Measurements from ENCODE around the gene C19orf18. TPM values are rescaled to one million over a fixed set of nuclear protein-coding genes. Genes with fewer than 3 reads are reported as not detected.

The C19orf18 gene
- total and polyA plus RNA-seq, 12 donors: 0.54 to 20.7 (median 2.2) TPM

GRCh38 chr19:58001895-58002369 is 27.6 kb upstream of the C19orf18 start:
- Histone ChIP-seq H3K27ac (peak overlapping the region; percentile 81 to 98 (median 94)), H3K4me3 (peak overlapping the region; percentile 69 to 100 (median 92)), H3K36me3 (peaks cover 0 to 75% (median 51%) of the 10 kb centered on the region in 9 donors), H3K4me1 (peaks cover 9 to 42% (median 27%) of the 10 kb centered on the region in 9 donors), H3K27me3 (no peaks in the 10 kb centered on the region), H3K9me3 (peaks cover 0 to 81% (median 5%) of the 10 kb centered on the region in 11 donors)
- TF ChIP-seq, protein P1, sequence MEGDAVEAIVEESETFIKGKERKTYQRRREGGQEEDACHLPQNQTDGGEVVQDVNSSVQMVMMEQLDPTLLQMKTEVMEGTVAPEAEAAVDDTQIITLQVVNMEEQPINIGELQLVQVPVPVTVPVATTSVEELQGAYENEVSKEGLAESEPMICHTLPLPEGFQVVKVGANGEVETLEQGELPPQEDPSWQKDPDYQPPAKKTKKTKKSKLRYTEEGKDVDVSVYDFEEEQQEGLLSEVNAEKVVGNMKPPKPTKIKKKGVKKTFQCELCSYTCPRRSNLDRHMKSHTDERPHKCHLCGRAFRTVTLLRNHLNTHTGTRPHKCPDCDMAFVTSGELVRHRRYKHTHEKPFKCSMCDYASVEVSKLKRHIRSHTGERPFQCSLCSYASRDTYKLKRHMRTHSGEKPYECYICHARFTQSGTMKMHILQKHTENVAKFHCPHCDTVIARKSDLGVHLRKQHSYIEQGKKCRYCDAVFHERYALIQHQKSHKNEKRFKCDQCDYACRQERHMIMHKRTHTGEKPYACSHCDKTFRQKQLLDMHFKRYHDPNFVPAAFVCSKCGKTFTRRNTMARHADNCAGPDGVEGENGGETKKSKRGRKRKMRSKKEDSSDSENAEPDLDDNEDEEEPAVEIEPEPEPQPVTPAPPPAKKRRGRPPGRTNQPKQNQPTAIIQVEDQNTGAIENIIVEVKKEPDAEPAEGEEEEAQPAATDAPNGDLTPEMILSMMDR (IDR thresholded peaks at IDR 0.05): no peak
- DNase-seq (no peak), ATAC-seq (peak in 7 of 8 donors; percentile 2 to 13 (median 7))
- intact Hi-C loops (cut with DNase I): loop anchor here in 3 of 10 donors (2.0 to 5.0 kb wide), 4 partner anchors 55 to 150 kb away; partner anchors contain the start of genes ZNF135 (in 1 of the 3), ZNF256 (in 1 of the 3), ZNF329 (in 1 of the 3) and ZSCAN18 (in 1 of the 3)
- WGBS, 2 donors: 1% methylated on average over 23 of the region's 23 CpGs

DNA sequence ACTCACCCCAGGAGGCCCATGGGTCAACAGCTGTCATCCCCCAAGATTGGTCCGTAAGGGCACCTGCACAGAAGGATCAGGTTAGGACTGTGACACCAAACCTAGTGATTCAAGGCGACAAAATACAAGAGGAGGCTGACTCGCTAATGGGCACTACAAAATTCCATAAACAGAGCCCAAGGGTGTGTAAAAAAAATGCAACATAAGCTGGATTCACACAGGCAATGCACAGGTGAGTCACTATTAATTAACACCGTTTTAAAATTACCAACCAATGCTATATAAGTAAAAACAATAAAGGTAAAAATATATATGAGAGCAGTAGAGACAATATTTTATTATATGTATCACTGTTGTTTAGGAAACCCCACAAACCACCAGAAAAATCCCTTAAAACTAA is 26.3 kb upstream of the C19orf18 start:
- Histone ChIP-seq H3K27me3 (no peaks in the 10 kb centered on the region), H3K4me3 (no peak overlapping the region), H3K4me1 (peaks cover 9 to 42% (median 27%) of the 10 kb centered on the region in 9 donors), H3K9me3 (peaks cover 0 to 80% (median 5%) of the 10 kb centered on the region in 11 donors), H3K27ac (no peak overlapping the region), H3K36me3 (peaks cover 0 to 75% (median 52%) of the 10 kb centered on the region in 9 donors)
- ATAC-seq: no peak
- TF ChIP-seq, protein P1 (IDR thresholded peaks at IDR 0.05): no peak
- no peak for DNase-seq
- 96 to 98% methylated on average over 4 of the region's 4 CpGs for WGBS, 2 donors
- intact Hi-C loops (cut with DNase I): loop anchor here in 2 of 10 donors (5.0 kb wide), 3 partner anchors 53 to 152 kb away; partner anchors contain the start of genes ZNF256 (in 1 of the 2), ZNF329 (in 1 of the 2) and ZSCAN18 (in 1 of the 2)

DNA sequence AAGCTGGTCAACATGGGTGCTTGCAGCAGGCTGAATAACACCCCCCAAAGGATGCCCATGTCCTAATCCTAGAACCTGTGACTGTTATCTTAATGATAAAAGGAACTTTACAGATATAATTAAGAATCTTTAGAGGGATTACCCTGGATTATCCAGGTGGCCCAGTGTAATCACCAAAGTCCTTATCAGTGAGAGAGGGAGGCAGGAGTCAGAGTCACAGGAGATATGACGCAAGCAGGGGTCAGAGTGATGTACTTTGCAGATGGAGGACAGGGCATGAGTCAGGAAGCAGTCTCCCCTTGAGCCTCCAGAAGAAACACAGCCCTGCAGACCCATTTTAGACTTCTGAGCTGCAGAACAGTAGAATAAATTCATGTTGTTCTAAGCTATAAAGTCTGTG is 18.5 kb upstream of the C19orf18 start:
- no peak overlapping the region for H3K27ac ChIP-seq
- no peak for ATAC-seq
- intact Hi-C loops (cut with DNase I): no loop called here

GRCh38 chr19:57978586-57979289 is 4.4 kb upstream of the C19orf18 start:
- H3K4me3 ChIP-seq: no peak overlapping the region
- 97 to 98% methylated on average over 3 of the region's 3 CpGs for WGBS, 2 donors
- H3K36me3 ChIP-seq: peaks cover 48 to 100% (median 79%) of the 10 kb centered on the region in 9 donors
- no peaks in the 10 kb centered on the region for H3K27me3 ChIP-seq
- no peak overlapping the region for H3K27ac ChIP-seq
- TF ChIP-seq, protein P1 (IDR thresholded peaks at IDR 0.05): no peak
- intact Hi-C loops (cut with DNase I): loop anchor here in 1 of 10 donors (10.0 kb wide), 1 partner anchor 1544 kb away; no protein-coding TSS in a partner anchor
- peaks cover 33 to 100% (median 100%) of the 10 kb centered on the region in 11 donors for H3K9me3 ChIP-seq
- DNase-seq: no peak
- ATAC-seq: no peak
- H3K4me1 ChIP-seq: no peaks in the 10 kb centered on the region

More for the DNA sequence above, 18.5 kb upstream of the C19orf18 start:
- TF ChIP-seq, protein P1 (IDR thresholded peaks at IDR 0.05): no peak
- DNase-seq: no peak
- no peaks in the 10 kb centered on the region for H3K4me1 ChIP-seq
- no peak overlapping the region for H3K4me3 ChIP-seq
- H3K27me3 ChIP-seq: no peaks in the 10 kb centered on the region
- peaks cover 12 to 100% (median 82%) of the 10 kb centered on the region in 9 donors for H3K36me3 ChIP-seq
- peaks cover 0 to 99% (median 67%) of the 10 kb centered on the region in 11 donors for H3K9me3 ChIP-seq
- 95 to 100% methylated on average over 1 of the region's 1 CpG for WGBS, 2 donors

Measured in heart right ventricle (tissue), 16 donors.